Epithelial cell of prostate (primary cell): Measurements from ENCODE around the gene PPFIBP2.

Experiments
- DNase-seq: peaks from one replicate; pipeline ENCODE4 v3.0.0-alpha.2; 2011; ENCODE audit warnings: low read depth, low spot score
- H3K27ac ChIP-seq: fragments of 450-650 bp; 2 replicates; pipeline ENCODE4 v1.5.1; 2017; ENCODE audit warnings: mild to moderate bottlenecking

The PPFIBP2 gene

GRCh38 chr11:7613394-7613720, 99.6 kb downstream of the PPFIBP2 start:
- peak overlapping the region; percentile 10 for H3K27ac ChIP-seq
- DNase-seq: no peak

DNA sequence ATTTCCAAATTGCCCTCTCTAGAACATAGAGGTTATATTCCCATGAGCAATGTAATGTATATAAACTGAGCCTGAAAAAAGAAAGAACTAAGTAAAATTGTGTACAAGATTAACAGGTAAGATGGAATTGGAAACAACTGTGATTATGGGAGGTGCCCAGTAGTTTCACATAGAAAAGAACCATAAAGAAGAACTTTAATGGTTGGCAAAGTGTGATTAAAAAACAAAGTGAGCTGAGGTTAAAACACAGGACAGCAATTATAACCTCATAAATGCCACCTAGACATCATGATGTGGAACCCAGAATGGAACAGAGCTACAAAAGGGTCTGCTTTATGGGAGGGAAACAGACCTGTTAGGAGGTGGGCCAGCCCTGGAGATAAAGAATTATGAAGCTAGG, 100.9 kb downstream of the PPFIBP2 start:
- H3K27ac ChIP-seq: no peak overlapping the region
- no peak for DNase-seq

DNA sequence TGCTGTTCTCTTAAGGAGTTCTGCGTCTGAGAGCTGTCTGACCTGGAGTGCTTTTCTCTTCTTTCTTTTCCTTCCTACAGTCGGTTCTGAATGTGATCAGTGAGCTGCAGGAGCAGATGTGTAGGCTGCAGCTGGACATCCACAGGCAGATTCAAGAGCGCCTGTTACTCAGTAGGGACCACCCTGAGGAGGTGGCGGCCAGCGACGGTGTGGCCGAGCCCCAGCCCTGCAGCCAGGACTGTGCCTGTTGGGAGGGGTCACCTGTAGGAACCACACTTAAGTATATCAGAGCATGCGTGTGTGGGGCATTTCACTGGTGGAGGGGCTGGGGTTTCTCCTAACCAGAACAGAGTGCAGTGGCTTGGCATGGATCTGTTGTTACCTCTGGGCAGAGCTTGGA, 103.2 kb downstream of the PPFIBP2 start:
- no peak overlapping the region for H3K27ac ChIP-seq
- DNase-seq: no peak

DNA sequence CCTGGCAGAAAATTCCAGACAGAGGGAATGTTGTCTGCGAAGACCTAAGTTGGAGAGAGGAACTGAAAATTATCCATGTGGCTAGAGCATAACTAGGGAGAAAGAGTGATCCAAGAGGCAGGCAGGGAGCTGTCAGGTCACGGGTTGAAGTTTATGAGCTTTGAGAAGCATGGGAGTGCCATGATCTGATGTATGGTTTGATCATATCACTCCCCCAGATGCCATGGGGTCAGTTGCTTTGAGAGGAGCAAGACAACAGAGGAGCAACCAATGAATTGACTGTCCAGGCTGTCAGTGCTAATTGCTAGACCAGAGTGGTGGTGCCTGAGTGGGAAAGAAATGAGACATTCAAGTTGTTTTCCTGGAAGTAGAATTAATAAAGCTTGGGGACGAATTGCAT, 105.5 kb downstream of the PPFIBP2 start:
- no peak for DNase-seq
- H3K27ac ChIP-seq: no peak overlapping the region

- DNase-seq: no peak
- no peak overlapping the region for H3K27ac ChIP-seq
Measured at GRCh38 chr11:7621090-7621489, 107.3 kb downstream of the PPFIBP2 start.

DNA sequence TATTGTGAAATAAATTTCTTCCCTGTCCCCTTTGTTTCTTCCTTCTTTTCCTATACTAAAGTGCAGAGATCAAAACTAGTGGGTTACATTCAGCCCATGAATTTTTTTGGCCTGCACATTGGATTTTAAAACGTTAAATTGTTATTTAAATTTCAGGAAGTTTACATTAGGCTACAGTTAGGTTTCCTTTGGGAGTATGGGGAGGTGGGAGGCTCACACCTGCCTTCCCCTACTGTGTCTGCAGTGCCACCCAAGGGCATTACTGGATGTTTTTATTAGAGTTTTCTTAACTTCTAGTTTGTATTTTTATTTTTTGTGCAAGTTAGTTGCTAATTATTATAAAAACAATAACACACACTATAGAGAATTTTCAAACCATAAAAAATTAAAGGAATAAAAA, 107.8 kb downstream of the PPFIBP2 start:
- H3K27ac ChIP-seq: no peak overlapping the region
- no peak for DNase-seq

GRCh38 chr11:7622721-7623120, 108.9 kb downstream of the PPFIBP2 start:
- DNase-seq: no peak
- H3K27ac ChIP-seq: no peak overlapping the region

GRCh38 chr11:7628660-7629059, 114.9 kb downstream of the PPFIBP2 start:
- DNase-seq: no peak
- no peak overlapping the region for H3K27ac ChIP-seq

GRCh38 chr11:7630002-7630401, 116.2 kb downstream of the PPFIBP2 start:
- H3K27ac ChIP-seq: no peak overlapping the region
- DNase-seq: no peak

GRCh38 chr11:7632211-7632610, 118.4 kb downstream of the PPFIBP2 start:
- no peak for DNase-seq
- no peak overlapping the region for H3K27ac ChIP-seq

GRCh38 chr11:7635137-7635536, 121.3 kb downstream of the PPFIBP2 start:
- no peak for DNase-seq
- H3K27ac ChIP-seq: no peak overlapping the region

GRCh38 chr11:7635708-7636107, 121.9 kb downstream of the PPFIBP2 start:
- no peak for DNase-seq
- no peak overlapping the region for H3K27ac ChIP-seq

DNA sequence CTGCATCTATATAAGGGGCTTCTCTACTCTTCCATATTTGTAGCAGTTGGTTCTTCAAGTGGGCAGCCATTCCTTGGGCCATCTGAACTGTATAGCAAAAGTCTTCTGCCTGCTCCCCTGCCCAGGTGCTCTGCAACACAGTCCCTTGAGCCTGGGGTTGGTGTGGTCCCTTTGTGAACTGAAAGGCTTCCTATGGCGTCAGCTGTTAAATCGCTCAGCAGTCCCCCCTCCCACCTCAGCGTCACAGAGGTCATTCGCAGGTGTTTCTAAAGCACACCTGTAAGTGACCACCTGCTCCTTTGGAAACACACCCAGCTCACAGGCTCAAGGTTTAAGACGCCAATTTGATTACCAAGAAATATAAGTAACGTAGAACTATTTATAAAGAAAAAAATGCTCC, 122.6 kb downstream of the PPFIBP2 start:
- no peak overlapping the region for H3K27ac ChIP-seq
- DNase-seq: no peak

DNA sequence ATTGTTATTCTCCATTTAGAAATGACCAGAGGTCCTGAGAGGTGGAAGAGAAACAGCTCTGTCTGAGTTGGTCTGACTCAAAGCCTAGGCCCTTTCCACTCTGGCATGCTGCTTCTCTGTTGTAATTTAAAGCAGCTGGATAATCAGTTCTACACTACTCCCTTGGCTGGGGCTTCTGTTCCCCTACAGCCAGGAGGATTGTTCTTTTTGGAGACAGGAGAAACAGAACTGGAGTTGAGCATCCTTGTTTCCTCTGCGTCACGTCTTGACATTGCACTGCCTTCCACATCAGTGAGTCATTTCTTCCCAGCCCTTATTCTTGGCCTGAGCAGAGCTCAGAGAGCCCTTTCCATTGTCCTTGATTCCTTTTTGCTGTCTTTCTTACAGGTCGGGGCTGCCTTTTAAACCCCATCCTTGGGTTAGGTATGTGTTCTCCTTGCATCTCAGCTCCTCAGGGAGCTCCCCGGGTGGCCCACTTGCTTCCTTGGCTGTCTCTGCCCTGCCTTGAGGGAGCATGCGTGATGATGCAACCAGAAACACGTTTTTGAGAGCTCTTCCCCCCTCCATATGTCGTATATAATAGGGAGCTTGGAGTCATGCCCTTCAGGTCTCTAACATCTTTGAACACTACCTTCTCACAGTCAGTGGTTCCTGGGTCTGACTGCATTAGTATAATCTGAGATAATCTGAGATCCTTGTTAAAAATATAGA, 123.8 kb downstream of the PPFIBP2 start:
- H3K27ac ChIP-seq: peak overlapping the region; percentile 40
- DNase-seq: no peak

- H3K27ac ChIP-seq: no peak overlapping the region
- no peak for DNase-seq
Measured at GRCh38 chr11:7638710-7639642, 125.2 kb downstream of the PPFIBP2 start.

GRCh38 chr11:7639643-7640025, 125.8 kb downstream of the PPFIBP2 start:
- H3K27ac ChIP-seq: no peak overlapping the region
- no peak for DNase-seq

DNA sequence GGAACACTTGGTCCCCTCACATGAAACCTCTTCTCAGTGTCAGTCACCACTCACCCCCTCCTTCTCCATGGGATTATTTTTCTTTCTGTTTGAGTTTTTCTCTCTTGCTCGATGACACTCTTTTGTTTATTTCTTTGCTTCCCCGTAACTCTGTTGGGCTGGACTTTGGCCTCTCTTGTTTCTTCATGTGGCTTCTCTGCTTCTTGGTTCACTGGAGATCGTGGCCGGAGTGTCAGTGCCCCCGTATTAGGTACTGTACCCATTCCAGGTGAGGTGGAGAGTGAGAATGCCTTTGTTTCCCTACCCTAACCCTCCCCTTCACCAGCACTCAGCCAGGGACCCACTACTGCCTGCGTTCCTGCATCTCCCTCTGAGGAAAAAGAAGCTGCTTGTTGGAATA, 127.0 kb downstream of the PPFIBP2 start:
- H3K27ac ChIP-seq: no peak overlapping the region
- DNase-seq: no peak

GRCh38 chr11:7642747-7643146, 128.9 kb downstream of the PPFIBP2 start:
- DNase-seq: no peak
- no peak overlapping the region for H3K27ac ChIP-seq

GRCh38 chr11:7643314-7643713, 129.5 kb downstream of the PPFIBP2 start:
- no peak overlapping the region for H3K27ac ChIP-seq
- no peak for DNase-seq

DNA sequence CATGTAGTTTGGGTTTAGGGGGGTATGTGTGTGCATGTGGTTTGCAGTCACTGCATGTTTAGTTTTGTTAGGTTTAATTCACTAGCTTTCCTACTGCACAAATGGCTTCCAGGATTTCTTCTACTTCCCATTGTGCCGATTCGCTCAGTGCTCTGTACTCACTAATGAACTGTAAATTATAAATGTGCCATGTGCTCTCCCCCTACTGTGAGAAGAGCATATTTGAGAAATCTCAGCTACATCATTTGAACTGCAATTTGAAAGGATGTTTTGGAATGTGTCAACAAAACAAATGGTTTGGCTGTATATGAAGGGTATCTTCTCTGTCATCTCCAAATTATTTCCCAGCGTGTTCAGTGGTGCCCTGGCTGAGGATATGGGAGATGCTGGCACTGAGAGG, 131.4 kb downstream of the PPFIBP2 start:
- no peak for DNase-seq
- H3K27ac ChIP-seq: no peak overlapping the region

GRCh38 chr11:7646866-7647265, 133.1 kb downstream of the PPFIBP2 start:
- no peak overlapping the region for H3K27ac ChIP-seq
- no peak for DNase-seq

GRCh38 chr11:7648264-7648663, 134.5 kb downstream of the PPFIBP2 start:
- no peak overlapping the region for H3K27ac ChIP-seq
- DNase-seq: no peak
